MM.1S (cell line): Measurements from ENCODE around the gene PLCG2.
"Not testable (repeated sequence)": the region's sequence is repeated elsewhere in the genome, so short reads cannot be mapped to it uniquely, and the experiment has no call there.

Experiments used
- CTCF ChIP-seq: fragments of 300-600 bp; sonication (generic); IDR thresholded peaks from 2 replicates; pipeline ENCODE4 v1.5.1; 2016; ENCODE audit warnings: antibody characterized with exemption, low read length, mixed read lengths
- EZH2 ChIP-seq: fragments of 300-600 bp; sonication (generic); optimal IDR thresholded peaks from 2 replicates; pipeline ENCODE3; 2017; ENCODE audit warnings: low read depth, mild to moderate bottlenecking, antibody characterized with exemption, low read length, mixed read lengths
- EZH2phosphoT487 ChIP-seq: fragments of 300-600 bp; sonication (generic); IDR thresholded peaks from 2 replicates; pipeline ENCODE4 v1.6.1; 2018; ENCODE audit warnings: antibody characterized with exemption, low read length

- not testable (repeated sequence) for TF ChIP-seq CTCF, EZH2, EZH2phosphoT487
Observed at GRCh38 chr16:81877490-81877889, 98.4 kb downstream of the PLCG2 start.
